C4-2B (cell line): ENCODE measurements around the gene RBL2.
"Not testable (repeated sequence)": the region's sequence is repeated elsewhere in the genome, so short reads cannot be mapped to it uniquely, and the experiment has no call there.

Experiments
- CTCF ChIP-seq: fragments of 450-650 bp; conservative IDR thresholded peaks from 2 replicates; pipeline ENCODE4 v1.5.1; 2017; ENCODE audit warnings: mild to moderate bottlenecking
- ZFX ChIP-seq: fragments of 450-650 bp; IDR thresholded peaks from 2 replicates; pipeline ENCODE4 v1.6.1; 2017

- TF ChIP-seq CTCF, ZFX: not testable (repeated sequence)
Observed at GRCh38 chr16:53512795-53513194, 78.5 kb downstream of the RBL2 start.
